Measurements from ENCODE around the gene HYLS1.

Gene HYLS1

GRCh38 chr11:125886997-125887372 is 483 bp upstream of the HYLS1 start:
- H3K4me3 ChIP-seq (ENCODE audit: control insufficient read depth, low read depth, low read length), result peak overlapping the region; percentile 71
- DNase-seq (ENCODE audit: low read depth), result no peak

GRCh38 chr11:125890447-125891100 is 3.1 kb downstream of the HYLS1 start:
- no peak overlapping the region for H3K4me3 ChIP-seq (ENCODE audit: control insufficient read depth, low read depth, low read length)
- no peak for TF ChIP-seq CTCF (IDR thresholded peaks at IDR 0.05; ENCODE audit: control insufficient read depth, insufficient read depth, low read depth, low read length, missing control alignments)
- DNase-seq (ENCODE audit: low read depth), result no peak

More at GRCh38 chr11:125886997-125887372, 483 bp upstream of the HYLS1 start:
- TF ChIP-seq CTCF (IDR thresholded peaks at IDR 0.05; ENCODE audit: control insufficient read depth, insufficient read depth, low read depth, low read length, missing control alignments), result no peak

- H3K4me3 ChIP-seq (ENCODE audit: control insufficient read depth, low read depth, low read length), result no peak overlapping the region
- no peak for TF ChIP-seq CTCF (IDR thresholded peaks at IDR 0.05; ENCODE audit: control insufficient read depth, insufficient read depth, low read depth, low read length, missing control alignments)
- DNase-seq (ENCODE audit: low read depth), result no peak
Observed at GRCh38 chr11:125892071-125892470, 4.6 kb downstream of the HYLS1 start.

GRCh38 chr11:125892994-125893393 is 5.5 kb downstream of the HYLS1 start:
- no peak overlapping the region for H3K4me3 ChIP-seq (ENCODE audit: control insufficient read depth, low read depth, low read length)
- TF ChIP-seq CTCF (IDR thresholded peaks at IDR 0.05; ENCODE audit: control insufficient read depth, insufficient read depth, low read depth, low read length, missing control alignments), result no peak
- no peak for DNase-seq (ENCODE audit: low read depth)

GRCh38 chr11:125901872-125902271 is 14.4 kb downstream of the HYLS1 start:
- DNase-seq (ENCODE audit: low read depth), result no peak
- no peak overlapping the region for H3K4me3 ChIP-seq (ENCODE audit: control insufficient read depth, low read depth, low read length)
- TF ChIP-seq CTCF (IDR thresholded peaks at IDR 0.05; ENCODE audit: control insufficient read depth, insufficient read depth, low read depth, low read length, missing control alignments), result no peak

GRCh38 chr11:125902277-125902926 is 14.9 kb downstream of the HYLS1 start:
- H3K4me3 ChIP-seq (ENCODE audit: control insufficient read depth, low read depth, low read length), result peak overlapping the region; percentile 71
- TF ChIP-seq CTCF (IDR thresholded peaks at IDR 0.05; ENCODE audit: control insufficient read depth, insufficient read depth, low read depth, low read length, missing control alignments), result no peak
- no peak for DNase-seq (ENCODE audit: low read depth)
